Measurements from ENCODE around the gene MARK1.
A peak's percentile ranks its signal among the peaks of the same experiment; 100 is the strongest.
"Not testable (repeated sequence)": the region's sequence is repeated elsewhere in the genome, so short reads cannot be mapped to it uniquely, and the experiment has no call there.

The MARK1 gene

DNA sequence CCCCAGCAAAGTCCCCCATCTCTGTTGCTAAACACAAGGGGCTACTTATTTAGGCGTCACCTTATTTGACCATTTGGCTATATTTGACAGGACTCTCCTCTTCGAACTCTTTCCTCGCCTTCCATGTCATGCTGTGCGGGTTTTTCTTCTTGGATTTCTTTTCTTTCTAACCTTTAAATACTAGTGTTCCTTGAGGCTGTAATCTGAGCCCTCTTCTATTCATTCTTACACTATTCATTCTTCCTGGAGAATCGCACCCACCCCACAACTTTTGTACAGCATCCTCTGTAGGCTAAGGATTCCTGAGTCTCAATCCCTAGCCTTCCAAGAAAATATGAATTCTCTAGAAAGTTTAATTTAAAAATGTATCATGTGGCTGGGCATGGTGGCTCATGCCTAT lies 100.5 kb downstream of the MARK1 start:
- no peak for DNase-seq (ENCODE audit: low spot score)

DNA sequence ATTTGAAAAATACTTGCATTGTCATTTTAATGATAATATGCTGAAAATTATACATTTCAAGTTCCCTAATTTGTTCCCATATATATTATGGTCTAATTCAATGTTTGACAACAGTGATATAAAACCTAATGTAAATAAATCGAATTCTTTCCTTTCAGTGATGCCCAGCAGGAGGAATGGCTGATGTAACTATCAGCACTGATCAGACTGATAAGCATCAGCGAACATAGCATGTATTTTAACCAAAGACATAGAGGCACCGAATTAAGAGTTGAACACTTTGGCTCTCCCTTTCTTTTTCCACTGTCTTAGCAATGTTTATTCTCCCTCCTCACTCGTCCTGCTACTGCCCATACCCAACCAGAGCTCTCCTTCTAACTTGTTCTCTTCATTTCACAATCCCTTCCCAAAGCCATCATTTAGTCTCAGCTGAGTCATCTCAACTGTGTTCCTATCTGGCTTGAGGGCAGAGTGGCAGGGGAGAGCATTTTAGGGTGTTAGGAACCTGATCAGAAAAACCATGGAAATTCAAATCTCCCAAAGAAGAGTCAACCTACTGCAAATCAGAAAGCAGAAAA lies 103.4 kb downstream of the MARK1 start:
- DNase-seq (ENCODE audit: low spot score) = no peak

DNA sequence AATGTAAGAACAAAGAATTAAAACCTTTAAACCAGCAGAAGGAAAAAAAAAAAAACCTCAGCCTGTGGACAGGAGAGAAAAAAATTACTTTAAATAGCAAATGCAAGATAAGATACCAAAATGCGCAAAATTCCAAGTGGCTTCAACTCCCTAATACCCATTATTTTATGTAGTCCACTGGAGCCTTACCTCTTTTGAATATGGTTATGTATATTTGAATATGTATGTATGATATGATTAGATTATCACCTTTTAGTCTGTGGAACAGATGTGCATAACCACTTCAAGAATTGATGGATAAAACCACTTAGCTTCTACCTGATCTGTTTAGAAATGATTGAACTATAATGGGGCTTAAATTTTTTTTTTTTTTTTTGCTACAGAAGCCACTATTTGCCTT lies 109.8 kb downstream of the MARK1 start:
- no peak for DNase-seq (ENCODE audit: low spot score)

DNA sequence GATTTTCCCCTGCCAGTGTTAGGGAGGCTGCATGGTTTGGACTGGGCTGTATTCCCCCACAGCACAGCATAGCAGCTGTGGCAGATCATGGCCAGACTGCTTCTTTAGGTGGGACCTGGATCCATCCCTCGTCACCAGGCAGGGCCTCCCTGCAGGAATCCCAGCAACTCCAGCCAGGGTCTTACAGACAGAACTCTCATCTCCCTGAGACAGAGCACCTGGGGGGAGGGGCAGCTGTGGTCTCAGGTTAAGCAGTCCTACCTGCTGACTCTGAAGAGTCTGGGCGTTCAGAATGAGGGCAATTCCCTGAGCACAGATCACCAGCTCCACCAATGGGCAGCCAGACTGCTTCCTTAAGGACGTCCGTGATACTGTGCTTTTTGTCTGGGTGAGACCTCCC lies 114.3 kb downstream of the MARK1 start:
- no peak for DNase-seq (ENCODE audit: low spot score)

DNA sequence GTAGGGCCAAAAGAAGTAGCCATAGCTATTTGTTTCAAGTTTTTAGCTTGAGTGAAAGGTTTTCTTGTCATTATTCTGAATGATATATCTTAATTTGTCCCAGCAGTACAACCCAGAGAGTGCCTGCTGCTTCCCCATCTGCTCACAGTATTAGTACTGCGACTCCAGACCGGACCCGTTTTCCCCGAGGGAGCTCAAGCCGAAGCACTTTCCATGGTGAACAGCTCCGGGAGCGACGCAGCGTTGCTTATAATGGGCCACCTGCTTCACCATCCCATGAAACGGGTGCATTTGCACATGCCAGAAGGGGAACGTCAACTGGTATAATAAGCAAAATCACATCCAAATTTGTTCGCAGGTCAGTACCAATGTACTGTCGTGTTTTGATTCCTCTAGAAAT lies 125.1 kb downstream of the MARK1 start:
- no peak for DNase-seq (ENCODE audit: low spot score)

DNA sequence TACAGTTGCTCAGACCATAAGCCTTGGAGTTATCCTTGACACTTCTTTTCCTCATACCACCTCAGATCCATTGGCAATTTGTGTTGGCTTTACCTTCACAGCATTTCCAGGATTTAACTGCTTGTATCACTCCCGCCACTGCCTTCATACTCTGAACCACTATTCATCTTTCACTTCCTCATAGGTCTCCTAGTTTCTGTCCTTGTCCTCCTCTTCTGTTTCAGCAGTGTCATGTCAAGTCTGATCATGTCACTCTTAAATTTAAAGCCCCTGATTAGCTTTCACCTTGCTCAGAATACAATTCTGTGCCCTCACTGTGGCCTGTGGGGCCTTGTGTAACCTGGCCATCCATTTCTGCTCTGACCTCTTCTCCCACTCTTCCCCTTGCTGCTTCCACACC lies 127.6 kb downstream of the MARK1 start:
- no peak for DNase-seq (ENCODE audit: low spot score)

DNA sequence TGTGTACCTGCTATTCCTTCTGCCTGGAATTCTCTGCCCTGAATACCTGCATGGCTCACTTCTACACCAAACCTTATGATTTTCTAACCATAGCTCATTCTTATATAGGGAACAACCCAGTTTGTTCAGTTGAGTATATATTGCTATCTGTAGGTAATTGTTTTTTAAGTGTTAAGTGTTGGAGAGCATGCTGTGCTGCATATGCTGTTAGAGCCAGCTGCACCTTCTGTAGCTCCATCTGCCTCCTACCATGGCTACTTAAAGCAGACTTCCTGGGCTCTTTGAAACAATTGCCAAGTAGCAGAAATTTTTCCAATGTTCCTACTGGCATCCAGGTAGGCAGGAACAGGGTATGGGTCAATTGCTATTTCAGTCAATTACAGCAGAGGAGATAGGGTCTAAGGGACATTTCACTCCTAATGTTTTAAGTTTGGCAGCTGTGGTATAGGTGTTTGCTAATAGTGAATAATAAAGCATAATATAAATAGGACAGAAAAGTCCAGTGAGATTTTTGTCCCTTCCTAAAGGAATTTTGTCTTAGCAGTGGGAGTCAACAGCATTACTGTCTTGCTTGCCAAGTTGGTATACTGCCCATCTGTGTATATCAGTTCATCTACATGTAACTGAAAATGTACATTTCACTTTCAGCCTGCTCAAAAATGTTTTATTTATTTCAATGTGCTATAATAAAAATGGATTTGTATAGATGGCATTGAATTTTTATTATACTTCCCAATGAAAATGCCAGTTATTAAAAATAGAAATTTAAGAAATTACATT lies 128.2 kb downstream of the MARK1 start:
- no peak for DNase-seq (ENCODE audit: low spot score)

DNA sequence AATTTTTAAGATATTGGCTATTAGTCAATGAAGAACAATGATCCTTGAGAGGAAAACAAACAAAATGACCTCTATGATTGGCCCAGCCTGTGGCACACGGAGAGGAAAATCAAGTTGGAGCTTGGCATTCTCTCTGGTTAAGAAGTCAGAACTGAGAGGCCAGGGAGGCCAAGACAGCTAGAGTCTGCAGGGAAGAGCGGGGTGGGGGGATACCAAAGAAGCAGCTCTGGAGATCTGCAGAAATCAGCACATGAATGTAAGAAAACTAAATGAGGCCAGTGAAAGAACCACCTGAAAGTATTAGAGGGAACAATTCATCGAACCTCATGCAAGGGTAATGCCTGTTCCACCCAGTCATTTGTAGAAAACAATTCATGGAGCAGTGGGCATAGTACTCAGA lies 138.4 kb downstream of the MARK1 start:
- DNase-seq (ENCODE audit: low spot score) = no peak

DNA sequence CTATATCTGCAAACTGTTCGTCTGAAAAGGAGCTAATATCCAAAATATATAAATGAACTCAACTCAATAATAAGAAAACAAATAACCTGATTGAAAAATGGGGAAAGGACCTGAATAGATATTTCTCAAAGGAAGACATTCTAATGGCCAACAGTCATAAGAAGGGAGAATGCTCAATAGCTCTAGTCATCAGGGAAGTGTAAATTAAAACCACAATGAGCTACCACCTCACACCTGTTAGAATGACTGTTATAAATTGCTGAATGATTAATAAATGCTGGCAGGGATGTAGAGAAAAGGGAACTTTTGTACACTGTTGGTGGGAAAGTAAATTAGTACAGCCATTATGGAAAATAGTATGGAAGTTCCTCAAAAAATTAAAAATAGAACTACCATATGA lies 141.1 kb downstream of the MARK1 start:
- DNase-seq (ENCODE audit: low spot score) = no peak

DNA sequence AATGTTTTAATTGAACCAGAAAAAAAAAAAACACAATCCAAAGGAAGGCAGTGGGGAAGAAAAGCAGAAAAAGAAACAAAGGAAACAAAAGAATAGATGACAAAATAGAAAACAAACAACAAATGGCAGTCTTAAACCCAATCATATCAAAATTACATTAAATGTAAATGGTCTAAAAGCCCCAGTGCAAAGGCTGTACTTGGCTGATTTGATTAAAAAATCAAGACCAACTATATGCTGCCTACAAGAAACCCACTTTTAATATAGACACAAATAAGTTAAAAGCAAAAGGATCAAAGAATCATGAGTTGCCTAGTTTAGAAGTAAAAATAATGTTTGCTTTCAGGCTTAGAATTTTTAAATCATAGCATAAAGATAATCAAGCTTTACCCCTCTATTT lies 142.4 kb downstream of the MARK1 start:
- DNase-seq (ENCODE audit: low spot score) = no peak

DNA sequence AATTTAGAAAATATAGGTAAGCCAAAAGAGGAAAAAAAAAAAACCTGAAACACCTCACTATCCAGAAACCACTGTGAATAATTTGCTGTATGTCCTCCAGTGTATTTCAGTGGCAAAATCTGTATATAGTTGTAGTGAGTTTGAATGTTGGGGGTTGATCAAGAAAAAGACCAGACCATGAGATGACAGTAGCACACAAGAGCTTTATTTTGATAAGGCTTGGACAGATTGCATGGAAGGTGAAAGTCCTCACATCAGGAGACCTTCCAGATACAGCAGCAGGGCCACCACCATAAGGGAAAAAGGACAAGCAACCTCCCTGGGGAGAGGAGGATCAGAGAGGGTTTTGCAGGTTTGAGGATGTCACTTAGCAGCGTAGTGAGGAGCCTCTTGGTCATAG lies 146.0 kb downstream of the MARK1 start:
- no peak for DNase-seq (ENCODE audit: low spot score)

DNA sequence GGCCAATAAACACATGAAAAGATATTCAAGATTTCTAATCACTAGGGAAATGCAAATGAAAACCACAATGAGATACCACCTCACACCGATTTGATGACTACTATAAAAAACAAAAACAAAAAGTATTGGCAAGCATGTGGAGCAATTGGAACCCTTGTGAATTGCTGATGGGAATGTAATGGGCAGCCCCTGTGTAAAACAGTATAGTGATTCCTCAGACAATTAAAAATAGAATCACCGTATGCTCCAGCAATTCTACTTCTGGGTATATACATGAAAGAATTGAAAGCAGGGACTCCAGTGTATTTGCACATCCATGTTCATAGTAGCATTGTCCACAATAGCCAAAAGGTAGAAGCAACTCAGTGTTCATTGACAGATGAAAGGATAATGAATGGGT lies 149.3 kb downstream of the MARK1 start:
- no peak for DNase-seq (ENCODE audit: low spot score)

DNA sequence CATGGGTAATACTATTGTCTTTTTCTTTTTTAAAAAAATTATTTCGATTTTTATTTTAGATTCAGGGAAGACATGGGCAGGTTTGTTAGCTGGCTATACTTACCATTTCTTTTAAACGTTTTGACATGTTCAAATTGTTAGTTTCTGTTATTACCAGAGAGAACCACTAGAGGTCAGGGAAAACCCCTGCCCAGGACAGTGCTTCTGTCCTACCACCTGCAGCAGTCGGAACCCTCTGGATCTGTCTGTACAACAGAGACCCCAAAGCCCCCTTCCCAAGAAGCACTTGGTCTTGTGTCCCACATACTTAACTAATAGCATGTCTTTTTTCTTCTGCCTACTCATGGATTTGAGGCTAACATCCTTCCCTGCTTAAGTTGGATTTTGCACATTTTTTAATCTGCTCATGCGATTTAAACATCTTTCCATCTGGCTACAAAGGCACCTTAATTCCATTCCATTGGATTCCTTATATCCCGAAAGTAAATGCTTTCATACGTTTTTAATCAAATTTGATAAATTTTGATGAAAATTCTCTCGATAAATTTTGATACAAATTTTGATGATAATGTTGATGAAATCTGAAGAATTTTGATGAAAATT lies 152.2 kb downstream of the MARK1 start:
- no peak for DNase-seq (ENCODE audit: low spot score)

DNA sequence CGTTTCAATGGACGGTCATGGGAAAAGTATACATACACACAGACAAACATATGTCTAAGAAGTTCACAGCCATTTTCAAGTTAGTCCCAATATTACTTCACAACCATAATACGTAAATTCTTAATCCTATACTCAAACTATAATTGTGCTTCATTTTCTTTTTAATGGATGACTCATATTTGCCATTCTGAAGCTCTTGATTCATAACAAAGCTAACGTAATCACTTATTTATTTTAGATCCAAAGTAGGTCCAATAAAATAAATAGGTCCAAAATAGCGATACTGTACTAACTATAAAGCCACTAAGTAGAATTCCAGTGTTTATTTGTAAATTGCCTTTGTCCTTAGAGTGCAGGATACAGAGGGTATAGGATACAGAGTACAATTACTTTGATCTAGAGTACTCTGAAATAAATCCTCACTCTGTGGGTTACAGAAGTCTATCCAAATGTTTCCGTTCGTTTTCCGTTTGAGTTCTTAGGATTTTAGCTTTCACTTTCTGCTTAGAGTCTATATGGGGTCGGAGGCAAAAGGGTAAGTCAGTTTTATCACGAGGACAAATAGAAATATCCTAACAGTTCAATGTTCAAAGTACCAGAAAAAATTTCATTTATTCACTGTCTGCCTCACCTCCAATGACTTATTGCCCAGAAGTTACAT lies 153.4 kb downstream of the MARK1 start:
- DNase-seq (ENCODE audit: low spot score) = no peak

DNA sequence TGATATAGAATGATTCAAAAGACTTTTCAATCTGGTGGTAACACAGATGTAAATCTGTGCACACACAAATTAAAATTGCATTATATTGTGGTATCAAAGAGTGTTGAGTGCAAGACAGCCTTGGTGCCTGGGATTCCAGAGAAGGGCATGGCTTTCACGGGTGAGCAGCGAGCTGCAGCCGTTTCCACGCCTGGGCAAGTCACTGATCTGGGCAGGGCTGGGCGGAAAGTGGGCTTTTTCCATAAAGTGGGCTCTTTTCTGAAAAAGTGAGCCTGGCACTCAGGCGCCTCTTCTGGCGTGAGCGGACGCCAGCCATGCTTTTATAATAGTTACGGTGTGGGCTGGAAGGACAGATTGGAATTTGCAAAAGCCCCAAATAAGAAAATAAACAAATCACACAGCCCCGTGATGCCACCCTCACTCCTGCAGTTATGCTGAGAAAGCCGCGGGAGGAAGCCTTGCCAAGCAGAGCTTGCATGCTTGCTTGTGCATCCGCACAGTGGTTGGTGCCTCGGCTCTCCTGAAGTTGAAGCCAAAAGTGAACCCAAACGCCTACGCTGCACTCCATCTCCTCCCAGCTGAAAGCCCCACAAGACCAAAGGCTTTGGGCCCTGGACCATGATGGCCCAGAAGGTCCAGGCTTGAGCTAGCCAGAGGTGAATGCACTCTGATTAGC lies 155.1 kb downstream of the MARK1 start:
- DNase-seq (ENCODE audit: low spot score) = no peak

DNA sequence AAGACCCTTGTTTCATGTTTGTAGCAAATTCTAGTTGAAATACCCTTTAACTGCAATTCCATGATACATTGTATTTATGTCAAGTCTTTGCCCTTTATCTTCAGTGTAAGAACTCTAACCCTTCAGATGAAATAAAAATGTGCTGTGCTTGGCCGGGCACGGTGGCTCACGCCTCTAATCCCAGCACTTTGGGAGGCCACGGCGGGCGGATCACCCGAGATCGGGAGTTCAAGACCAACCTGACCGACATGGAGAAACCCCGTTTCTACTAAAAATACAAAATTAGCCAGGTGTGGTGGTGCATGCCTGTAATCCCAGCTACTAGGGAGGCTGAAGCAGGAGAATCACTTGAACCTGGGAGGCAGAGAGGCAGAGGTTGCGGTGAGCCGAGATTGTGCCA lies 155.8 kb downstream of the MARK1 start:
- DNase-seq (ENCODE audit: low spot score) = not testable (repeated sequence)

DNA sequence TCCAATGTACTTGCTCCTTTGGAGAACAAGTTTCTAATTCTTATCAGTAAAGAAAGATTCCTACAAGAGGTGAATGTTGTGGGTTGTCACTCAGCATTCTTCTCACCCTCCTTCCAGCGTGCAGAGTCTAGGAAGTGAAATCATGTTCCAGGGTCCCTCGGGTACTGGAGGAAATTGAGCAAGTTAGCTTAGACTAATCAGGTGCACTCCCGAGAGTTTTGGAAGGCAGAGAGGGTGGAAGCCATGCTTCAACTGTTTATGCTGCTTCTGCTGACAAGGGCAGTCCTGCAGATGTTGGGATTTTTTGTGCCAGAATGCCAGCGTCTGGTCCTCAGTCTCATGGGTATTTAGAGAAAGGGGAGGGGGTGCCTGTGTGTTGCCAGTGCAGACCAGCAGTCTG lies 157.0 kb downstream of the MARK1 start:
- DNase-seq (ENCODE audit: low spot score) = no peak

DNA sequence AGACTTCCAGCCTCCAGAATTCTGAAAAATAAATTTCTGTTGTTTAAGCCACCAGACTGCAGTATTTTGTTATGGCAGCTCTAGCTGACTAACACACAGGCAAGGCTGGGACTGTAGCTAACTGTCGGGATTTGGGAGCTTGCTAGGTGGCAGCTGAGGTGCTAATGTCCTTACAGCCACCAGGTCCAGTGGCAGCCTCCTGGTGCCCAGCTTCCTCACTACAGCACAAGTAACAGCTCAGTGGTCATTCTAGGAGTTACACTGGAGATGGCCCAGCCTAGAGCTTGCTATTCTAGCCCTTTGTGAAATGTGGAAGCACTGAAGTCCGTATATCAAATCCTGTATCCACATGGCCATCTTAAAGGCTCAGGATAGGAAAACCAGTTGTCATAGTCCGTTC lies 157.9 kb downstream of the MARK1 start:
- no peak for DNase-seq (ENCODE audit: low spot score)

DNA sequence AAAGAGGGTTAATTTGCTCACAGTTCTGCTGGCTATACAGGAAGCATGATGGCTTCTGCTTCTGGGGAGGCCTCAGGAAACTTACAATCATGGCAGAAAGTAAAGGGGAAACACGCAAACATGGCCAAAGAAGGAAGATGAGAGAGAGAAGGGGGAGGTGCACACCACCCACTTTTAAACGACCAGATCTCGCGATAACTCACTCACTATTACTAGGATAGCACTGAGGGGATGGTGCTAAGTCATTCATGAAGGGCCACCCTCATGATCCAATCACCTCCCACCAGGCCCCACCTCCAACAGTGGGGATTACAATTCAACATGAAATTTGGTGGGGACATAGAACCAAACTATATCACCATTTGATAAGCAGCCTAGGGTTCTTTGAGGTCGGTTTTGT lies 159.9 kb downstream of the MARK1 start:
- no peak for DNase-seq (ENCODE audit: low spot score)

DNA sequence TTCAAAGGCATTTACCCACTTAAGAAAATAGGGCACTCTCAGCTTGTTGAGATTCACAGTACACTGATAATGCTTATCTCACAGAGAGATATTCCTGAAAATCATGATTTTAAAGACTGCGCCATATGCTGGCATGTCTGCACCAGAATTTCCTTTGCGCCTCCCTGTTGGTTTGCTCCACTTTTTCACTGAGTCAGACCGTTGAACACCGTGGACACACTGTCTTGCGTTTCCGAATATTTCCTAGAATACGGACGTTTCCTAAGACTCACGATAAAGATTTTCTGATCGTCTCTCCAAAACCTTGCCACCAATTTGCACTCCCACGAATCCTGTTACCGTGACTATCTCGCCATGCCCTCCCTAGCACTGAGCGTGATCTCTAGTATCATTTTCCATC lies 161.7 kb downstream of the MARK1 start:
- no peak for DNase-seq (ENCODE audit: low spot score)

DNA sequence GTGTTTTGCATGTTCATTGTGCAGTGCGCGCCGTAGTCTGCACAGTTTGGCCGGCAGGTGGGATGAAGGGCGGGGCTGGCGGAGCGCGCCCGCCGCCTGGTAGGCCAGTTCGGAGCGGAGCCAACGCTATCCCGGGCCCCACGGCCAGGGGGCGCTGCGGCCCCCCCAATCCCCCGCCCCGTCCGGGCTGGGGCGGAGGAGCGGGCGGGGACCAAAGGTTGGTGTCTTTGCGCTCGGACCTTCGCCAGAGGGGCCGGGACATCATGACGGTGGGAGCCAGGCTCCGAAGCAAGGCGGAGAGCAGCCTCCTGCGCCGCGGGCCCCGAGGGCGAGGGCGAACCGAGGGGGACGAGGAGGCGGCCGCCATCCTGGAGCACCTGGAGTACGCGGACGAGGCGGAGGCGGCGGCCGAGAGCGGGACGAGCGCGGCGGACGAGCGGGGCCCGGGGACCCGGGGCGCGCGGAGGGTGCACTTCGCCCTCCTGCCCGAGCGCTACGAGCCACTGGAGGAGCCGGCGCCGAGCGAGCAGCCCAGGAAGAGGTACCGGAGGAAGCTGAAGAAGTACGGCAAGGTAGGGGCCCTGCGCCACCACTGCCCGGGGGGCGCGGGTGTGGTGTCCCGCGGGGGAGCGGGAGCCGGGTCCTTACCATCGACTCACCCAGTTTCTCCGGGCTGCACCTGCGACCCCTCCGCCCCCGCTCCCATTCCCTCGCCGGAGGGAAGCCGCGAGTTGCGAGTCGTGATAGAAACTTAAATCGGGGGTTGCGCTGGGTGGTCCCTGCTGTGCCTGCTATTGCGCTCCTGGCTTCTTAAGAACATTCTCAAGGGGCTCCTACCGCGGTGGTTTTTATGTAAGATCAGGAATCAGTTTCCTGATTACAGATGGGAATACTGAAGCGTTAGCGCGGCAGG lies 162.5 kb downstream of the MARK1 start, which contains the start of gene C1orf115:
Gene C1orf115, plus strand, starts transcription at position 224 of the 913 bp plus-strand sequence. Its CDS starts 40 bp downstream, at position 264.
- DNase-seq (ENCODE audit: low spot score) = peak; percentile 85

Data from left forelimb (tissue), 1 donor.